Panc1 (cell line): ENCODE results near the gene S100PBP. TPM values are rescaled to one million over a fixed set of nuclear protein-coding genes. Genes with fewer than 3 reads are reported as not detected.

Experiments used
- ATAC-seq: fragments of 200-7000 bp; cut with Tn5 transposase; 2 replicates; pipeline ENCODE4 v1.9.1; 2020; ENCODE audit warnings: mild to moderate bottlenecking, moderate library complexity
- BruUV-seq: library from RNA; stranded (reverse); fragments of 400-500 nt; replicated peaks from 2 replicates; lab custom pipeline; 2021; lab: Mats Ljungman, UMichigan
- CTCF ChIA-PET: fragments of 300-600 bp; sonication (Branson Sonifier 250); formaldehyde crosslinking; loops from one replicate; lab custom pipeline; 2022; ENCODE audit warnings: antibody characterized with exemption; lab: Charles Lee
- POLR2A ChIA-PET: fragments of 300-600 bp; sonication (Branson Sonifier 250); formaldehyde crosslinking; loops from one replicate; lab custom pipeline; 2022; ENCODE audit warnings: antibody characterized with exemption; lab: Charles Lee
- DNase-seq: peaks from one replicate; pipeline ENCODE4 v3.0.0-alpha.2; 2010; ENCODE audit warnings: low read depth, low spot score
- H3K27ac ChIP-seq: 2 replicates; pipeline ENCODE4 v1.5.1; 2011; ENCODE audit warnings: mild to moderate bottlenecking, low read length, inconsistent platforms
- H3K27me3 ChIP-seq: fragments of 200-500 bp; sonication (Bioruptor generic); 2 replicates; pipeline ENCODE4 v1.6.0; 2014; ENCODE audit warnings: low read length, inconsistent platforms; ENCODE audit not compliant: control insufficient read depth, insufficient read depth
- H3K36me3 ChIP-seq: fragments of 200-500 bp; sonication (Bioruptor generic); 2 replicates; pipeline ENCODE4 v1.5.1; 2014; ENCODE audit warnings: inconsistent platforms, mild to moderate bottlenecking, low read length, moderate library complexity; ENCODE audit not compliant: control insufficient read depth, insufficient read depth
- H3K4me1 ChIP-seq: 2 replicates; pipeline ENCODE4 v1.5.1; 2011; ENCODE audit warnings: inconsistent platforms, mild to moderate bottlenecking, low read length, moderate library complexity; ENCODE audit not compliant: control insufficient read depth, insufficient read depth
- H3K4me3 ChIP-seq, 2 experiments: 2 replicates each; pipeline ENCODE4 v1.5.1; 2011 to 2012; ENCODE audit warnings: low read depth in 2 of 2, low read length in 2 of 2, mild to moderate bottlenecking in 2 of 2, inconsistent platforms in 1 of 2, moderate library complexity in 1 of 2
- H3K9me3 ChIP-seq: fragments of 200-500 bp; sonication (Bioruptor generic); 2 replicates; pipeline ENCODE4 v1.5.1; 2014; ENCODE audit warnings: low read depth, mild to moderate bottlenecking, inconsistent platforms, low read length, moderate library complexity; ENCODE audit not compliant: control insufficient read depth, insufficient read depth
- POLR2AphosphoS5 ChIP-seq: IDR thresholded peaks from 2 replicates; pipeline ENCODE4 v1.6.1; 2012; ENCODE audit warnings: mild to moderate bottlenecking, low read depth, low read length, moderate library complexity
- SIN3A ChIP-seq: IDR thresholded peaks from 2 replicates; pipeline ENCODE4 v1.6.1; 2012; ENCODE audit warnings: low read depth, mild to moderate bottlenecking, low read length, moderate library complexity, borderline replicate concordance; ENCODE audit not compliant: insufficient read depth
- TCF7L2 ChIP-seq: IDR thresholded peaks from 2 replicates; pipeline ENCODE4 v1.6.1; 2011; ENCODE audit warnings: mild to moderate bottlenecking, low read depth, low read length, inconsistent platforms
- in situ Hi-C: cut with HindIII; loops from 2 replicates; pipeline ENCODE4 v1.10.0; 2016; ENCODE audit warnings: low sequenced_read_pairs, low pct_unique_long_range_greater_than_20kb
- intact Hi-C: fragments of 100-400 bp; cut with micrococcal nuclease; formaldehyde crosslinking; loops from one replicate; pipeline ENCODE4 v1.10.0; 2022; ENCODE audit not compliant: unreplicated experiment
- total RNA-seq: library from RNA; stranded (reverse); gene quantifications from one replicate; pipeline ENCODE4 v1.2.1, GENCODE V29; 2021; ENCODE audit not compliant: unreplicated experiment
- TF ChIP-seq, protein P1 (sequence below): fragments of 450-650 bp; IDR thresholded peaks from 2 replicates; pipeline ENCODE4 v1.5.1; 2017; ENCODE audit warnings: mild to moderate bottlenecking
- TF ChIP-seq, protein P2 (sequence below), 2 experiments: IDR thresholded peaks; 2 replicates each; pipeline ENCODE4 v1.6.1; 2011 to 2012; ENCODE audit warnings: low read depth in 2 of 2, control low read depth in 1 of 2, low read length in 1 of 2, mild to moderate bottlenecking in 1 of 2, moderate library complexity in 1 of 2; ENCODE audit not compliant: insufficient read depth in 1 of 2

Gene S100PBP
- total RNA-seq, 1 experiment from 2014 or later = 55.4 TPM

DNA sequence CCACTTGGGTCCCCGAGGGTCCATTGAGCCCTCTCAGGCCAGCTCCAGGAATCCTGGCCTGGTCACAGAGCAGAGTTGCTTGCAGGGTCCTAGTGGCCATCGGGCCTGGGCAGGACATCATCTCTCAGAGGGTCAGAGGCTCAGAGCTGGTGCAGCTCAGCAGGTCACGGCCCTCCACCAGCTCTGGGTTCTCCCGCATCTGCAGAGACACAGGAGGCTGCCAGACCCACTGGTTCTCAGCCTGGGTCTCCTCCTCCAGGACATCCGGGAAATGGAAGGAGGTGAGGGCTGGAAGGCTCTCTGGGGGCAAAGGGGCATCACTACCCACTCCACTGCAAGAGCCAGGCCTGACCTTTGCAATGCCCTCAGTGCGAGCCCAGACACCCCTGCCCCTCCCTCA, 77.2 kb downstream of the S100PBP start:
- DNase-seq = no peak
- ChIA-PET CTCF (interaction anchor here (0.5 kb wide), 1 partner anchor 488 kb away, joined by 6 read pairs; no protein-coding TSS in a partner anchor), POLR2A (interaction anchor here (0.9 to 1.1 kb wide), 2 partner anchors 40 to 189 kb away, joined by 3 to 6 read pairs; no protein-coding TSS in a partner anchor)
- Histone ChIP-seq H3K36me3 (no peaks in the 10 kb centered on the region), H3K27me3 (no peaks in the 10 kb centered on the region), H3K9me3 (no peaks in the 10 kb centered on the region), H3K27ac (no peak overlapping the region), H3K4me1 (peaks cover 4% of the 10 kb centered on the region; the same call in 1 of the 2 replicates), H3K4me3 (no peak overlapping the region)
- no TSS peak for BruUV-seq
- no peak for TF ChIP-seq POLR2AphosphoS5
- no peak for TF ChIP-seq TCF7L2
- intact Hi-C loops (no loop called here), in situ Hi-C loops (no loop called here)
- no peak; the same call in 1 of the 2 replicates for ATAC-seq

DNA sequence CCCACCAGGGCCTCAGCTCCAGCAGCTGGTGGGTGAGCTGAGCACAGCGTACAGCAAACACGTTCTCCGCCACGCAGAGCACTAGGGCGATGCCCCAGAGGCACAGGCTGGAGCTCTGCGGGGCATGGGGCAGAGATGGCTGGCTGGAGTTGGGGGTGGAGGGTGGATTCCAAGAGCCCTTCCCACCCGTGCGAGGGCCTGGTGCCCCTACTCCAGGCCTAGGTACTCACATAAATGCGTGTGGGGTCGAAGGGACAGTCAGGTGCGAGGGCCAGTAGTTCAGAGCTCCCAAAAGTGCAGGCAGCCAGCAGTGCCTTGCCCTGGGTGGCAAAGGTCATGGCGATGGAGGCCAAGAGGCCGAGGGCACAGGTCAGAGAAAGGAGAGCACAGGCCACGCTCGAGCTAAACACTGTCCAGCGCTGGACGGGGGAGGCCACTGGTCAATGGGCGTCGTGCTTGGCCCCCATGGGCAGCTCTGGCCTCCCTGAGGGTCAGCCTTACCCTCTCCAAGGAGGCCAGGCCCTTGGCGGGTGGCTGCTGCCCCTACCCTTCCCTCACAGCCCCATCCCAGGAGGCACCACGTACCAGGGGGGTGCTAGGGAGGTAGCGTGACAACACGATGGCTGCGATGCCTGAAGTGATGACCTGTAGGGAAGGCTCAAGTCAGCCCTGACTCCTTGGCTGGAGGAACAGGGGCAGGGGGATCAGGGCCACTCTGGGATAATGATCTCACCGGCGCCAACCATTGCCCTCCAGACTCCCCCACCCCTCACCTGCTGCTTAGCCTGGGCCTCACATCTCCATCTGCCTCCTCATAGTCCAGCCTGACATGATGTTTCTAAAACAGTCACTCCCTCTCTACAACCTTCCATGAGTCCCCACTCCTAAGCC, 78.1 kb downstream of the S100PBP start:
- in situ Hi-C loops = no loop called here
- no TSS peak for BruUV-seq
- Histone ChIP-seq H3K36me3 (no peaks in the 10 kb centered on the region; the same call in 1 of the 2 replicates), H3K27ac (no peak overlapping the region), H3K9me3 (no peaks in the 10 kb centered on the region), H3K4me3 (no peak overlapping the region), H3K27me3 (no peaks in the 10 kb centered on the region), H3K4me1 (peaks cover 8% of the 10 kb centered on the region; the same call in 1 of the 2 replicates)
- DNase-seq (no peak), ATAC-seq (no peak)
- TF ChIP-seq POLR2AphosphoS5 (no peak), SIN3A (no peak), TCF7L2 (no peak)
- TF ChIP-seq, protein P1, sequence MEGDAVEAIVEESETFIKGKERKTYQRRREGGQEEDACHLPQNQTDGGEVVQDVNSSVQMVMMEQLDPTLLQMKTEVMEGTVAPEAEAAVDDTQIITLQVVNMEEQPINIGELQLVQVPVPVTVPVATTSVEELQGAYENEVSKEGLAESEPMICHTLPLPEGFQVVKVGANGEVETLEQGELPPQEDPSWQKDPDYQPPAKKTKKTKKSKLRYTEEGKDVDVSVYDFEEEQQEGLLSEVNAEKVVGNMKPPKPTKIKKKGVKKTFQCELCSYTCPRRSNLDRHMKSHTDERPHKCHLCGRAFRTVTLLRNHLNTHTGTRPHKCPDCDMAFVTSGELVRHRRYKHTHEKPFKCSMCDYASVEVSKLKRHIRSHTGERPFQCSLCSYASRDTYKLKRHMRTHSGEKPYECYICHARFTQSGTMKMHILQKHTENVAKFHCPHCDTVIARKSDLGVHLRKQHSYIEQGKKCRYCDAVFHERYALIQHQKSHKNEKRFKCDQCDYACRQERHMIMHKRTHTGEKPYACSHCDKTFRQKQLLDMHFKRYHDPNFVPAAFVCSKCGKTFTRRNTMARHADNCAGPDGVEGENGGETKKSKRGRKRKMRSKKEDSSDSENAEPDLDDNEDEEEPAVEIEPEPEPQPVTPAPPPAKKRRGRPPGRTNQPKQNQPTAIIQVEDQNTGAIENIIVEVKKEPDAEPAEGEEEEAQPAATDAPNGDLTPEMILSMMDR = no peak
- TF ChIP-seq, protein P2, sequence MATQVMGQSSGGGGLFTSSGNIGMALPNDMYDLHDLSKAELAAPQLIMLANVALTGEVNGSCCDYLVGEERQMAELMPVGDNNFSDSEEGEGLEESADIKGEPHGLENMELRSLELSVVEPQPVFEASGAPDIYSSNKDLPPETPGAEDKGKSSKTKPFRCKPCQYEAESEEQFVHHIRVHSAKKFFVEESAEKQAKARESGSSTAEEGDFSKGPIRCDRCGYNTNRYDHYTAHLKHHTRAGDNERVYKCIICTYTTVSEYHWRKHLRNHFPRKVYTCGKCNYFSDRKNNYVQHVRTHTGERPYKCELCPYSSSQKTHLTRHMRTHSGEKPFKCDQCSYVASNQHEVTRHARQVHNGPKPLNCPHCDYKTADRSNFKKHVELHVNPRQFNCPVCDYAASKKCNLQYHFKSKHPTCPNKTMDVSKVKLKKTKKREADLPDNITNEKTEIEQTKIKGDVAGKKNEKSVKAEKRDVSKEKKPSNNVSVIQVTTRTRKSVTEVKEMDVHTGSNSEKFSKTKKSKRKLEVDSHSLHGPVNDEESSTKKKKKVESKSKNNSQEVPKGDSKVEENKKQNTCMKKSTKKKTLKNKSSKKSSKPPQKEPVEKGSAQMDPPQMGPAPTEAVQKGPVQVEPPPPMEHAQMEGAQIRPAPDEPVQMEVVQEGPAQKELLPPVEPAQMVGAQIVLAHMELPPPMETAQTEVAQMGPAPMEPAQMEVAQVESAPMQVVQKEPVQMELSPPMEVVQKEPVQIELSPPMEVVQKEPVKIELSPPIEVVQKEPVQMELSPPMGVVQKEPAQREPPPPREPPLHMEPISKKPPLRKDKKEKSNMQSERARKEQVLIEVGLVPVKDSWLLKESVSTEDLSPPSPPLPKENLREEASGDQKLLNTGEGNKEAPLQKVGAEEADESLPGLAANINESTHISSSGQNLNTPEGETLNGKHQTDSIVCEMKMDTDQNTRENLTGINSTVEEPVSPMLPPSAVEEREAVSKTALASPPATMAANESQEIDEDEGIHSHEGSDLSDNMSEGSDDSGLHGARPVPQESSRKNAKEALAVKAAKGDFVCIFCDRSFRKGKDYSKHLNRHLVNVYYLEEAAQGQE (IDR thresholded peaks at IDR 0.05; ENCODE audit: insufficient read depth in 1 of 2, low read depth in 2 of 2, low read length in 1 of 2) = no peak
- POLR2A ChIA-PET = interaction anchor here (1.1 kb wide), 1 partner anchor 39 kb away, joined by 3 read pairs; no protein-coding TSS in a partner anchor
- CTCF ChIA-PET = interaction anchor here (0.5 kb wide), 1 partner anchor 489 kb away, joined by 6 read pairs; no protein-coding TSS in a partner anchor
- intact Hi-C loops = no loop called here
